Uterus (tissue), 2 donors: ENCODE measurements around the gene EFS.

ENCODE experiments used
- POLR2A ChIP-seq, 2 donors: fragments of 450-650 bp; IDR thresholded peaks; one replicate each; pipeline ENCODE4 v1.6.1; 2016; ENCODE audit warnings: antibody characterized with exemption in 2 of 2, mild to moderate bottlenecking in 1 of 2, moderate library complexity in 1 of 2
- TF ChIP-seq, protein P1 (sequence below), 4 experiments: fragments of 200-600 bp in 2 of 4; fragments of 450-650 bp in 2 of 4; sonication (generic) in 2 of 4; IDR thresholded peaks; one replicate each; pipeline ENCODE4 v1.5.1; 2016 to 2019; ENCODE audit warnings: antibody characterized with exemption in 4 of 4, mild to moderate bottlenecking in 2 of 4, moderate library complexity in 1 of 4

DNA sequence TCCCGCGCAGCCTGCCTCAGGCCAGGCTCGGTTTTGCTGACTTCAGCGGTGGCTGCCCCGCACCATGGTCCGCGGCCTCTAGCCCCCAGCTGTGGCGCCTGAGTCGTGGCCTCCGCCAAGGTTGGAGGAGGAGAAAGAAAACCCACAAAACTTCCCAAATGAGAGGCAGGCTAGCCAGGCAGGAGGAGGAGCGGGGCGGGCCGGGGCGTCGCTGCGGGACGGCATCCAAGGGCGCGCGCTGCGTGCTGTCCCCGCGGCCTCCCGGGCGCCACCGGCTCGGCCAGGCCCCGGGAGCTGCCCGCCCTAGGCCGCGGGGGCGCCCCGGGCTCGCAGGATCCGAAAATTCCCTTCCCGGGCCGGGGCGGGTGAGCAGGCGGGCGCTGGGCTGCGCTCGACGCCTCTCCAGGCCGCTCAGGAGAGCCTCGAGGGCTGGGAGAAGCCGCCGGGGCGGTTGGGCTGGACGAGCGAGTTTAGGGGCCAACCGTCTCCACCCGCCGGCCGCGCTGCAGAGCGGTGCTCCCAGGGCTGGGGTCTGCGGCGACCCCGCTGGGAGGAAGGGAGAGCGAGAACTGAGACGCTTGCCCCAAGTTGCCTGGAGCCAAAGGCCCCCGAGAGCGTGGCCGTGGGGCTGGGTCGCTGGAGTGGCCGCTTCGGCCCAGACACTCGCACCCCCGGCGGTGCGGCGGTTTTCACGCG lies at the start of gene EFS:
- peak in 1 of 2 donors; percentile 26 for TF ChIP-seq POLR2A (IDR thresholded peaks at IDR 0.05)
- TF ChIP-seq, protein P1, sequence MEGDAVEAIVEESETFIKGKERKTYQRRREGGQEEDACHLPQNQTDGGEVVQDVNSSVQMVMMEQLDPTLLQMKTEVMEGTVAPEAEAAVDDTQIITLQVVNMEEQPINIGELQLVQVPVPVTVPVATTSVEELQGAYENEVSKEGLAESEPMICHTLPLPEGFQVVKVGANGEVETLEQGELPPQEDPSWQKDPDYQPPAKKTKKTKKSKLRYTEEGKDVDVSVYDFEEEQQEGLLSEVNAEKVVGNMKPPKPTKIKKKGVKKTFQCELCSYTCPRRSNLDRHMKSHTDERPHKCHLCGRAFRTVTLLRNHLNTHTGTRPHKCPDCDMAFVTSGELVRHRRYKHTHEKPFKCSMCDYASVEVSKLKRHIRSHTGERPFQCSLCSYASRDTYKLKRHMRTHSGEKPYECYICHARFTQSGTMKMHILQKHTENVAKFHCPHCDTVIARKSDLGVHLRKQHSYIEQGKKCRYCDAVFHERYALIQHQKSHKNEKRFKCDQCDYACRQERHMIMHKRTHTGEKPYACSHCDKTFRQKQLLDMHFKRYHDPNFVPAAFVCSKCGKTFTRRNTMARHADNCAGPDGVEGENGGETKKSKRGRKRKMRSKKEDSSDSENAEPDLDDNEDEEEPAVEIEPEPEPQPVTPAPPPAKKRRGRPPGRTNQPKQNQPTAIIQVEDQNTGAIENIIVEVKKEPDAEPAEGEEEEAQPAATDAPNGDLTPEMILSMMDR (IDR thresholded peaks at IDR 0.05), result no peak
